Epidermal melanocyte (primary cell): Measurements from ENCODE around the gene FBXO31.
"Not testable (repeated sequence)": the region's sequence is repeated elsewhere in the genome, so short reads cannot be mapped to it uniquely, and the experiment has no call there.

Experiments
- DNase-seq: peaks from one replicate; pipeline ENCODE4 v3.0.0; 2011; ENCODE audit warnings: low spot score; ENCODE audit not compliant: insufficient read length

The FBXO31 gene

GRCh38 chr16:87344931-87345631 lies 38.5 kb downstream of the FBXO31 start:
- DNase-seq: no peak

- DNase-seq: no peak
Measured at GRCh38 chr16:87344165-87344930, 39.2 kb downstream of the FBXO31 start.

- DNase-seq: no peak
Measured at GRCh38 chr16:87343753-87344050, 39.9 kb downstream of the FBXO31 start.

- DNase-seq: no peak
Measured at GRCh38 chr16:87342978-87343752, 40.4 kb downstream of the FBXO31 start.

DNA sequence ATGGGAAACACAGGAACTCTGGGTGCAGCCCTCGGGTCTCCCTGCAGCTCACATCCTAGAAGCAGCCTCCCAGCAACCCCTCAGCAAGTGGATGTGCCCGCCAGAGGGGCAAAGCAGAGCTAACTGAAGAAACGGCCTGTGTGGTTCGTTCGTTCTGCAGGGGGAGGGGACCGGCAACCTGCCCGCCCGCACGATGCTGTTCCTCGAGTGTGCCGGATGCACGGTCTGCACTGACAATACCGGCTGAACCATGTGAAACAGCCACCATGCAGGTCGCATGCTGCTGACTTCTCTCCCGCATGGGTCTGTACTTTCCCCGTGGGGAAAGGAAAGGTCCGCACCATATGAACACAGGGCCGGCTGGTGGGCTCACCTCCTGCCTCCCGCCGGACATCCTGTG lies 41.1 kb downstream of the FBXO31 start:
- no peak for DNase-seq

GRCh38 chr16:87340198-87340597 lies 43.4 kb downstream of the FBXO31 start:
- DNase-seq: no peak

DNA sequence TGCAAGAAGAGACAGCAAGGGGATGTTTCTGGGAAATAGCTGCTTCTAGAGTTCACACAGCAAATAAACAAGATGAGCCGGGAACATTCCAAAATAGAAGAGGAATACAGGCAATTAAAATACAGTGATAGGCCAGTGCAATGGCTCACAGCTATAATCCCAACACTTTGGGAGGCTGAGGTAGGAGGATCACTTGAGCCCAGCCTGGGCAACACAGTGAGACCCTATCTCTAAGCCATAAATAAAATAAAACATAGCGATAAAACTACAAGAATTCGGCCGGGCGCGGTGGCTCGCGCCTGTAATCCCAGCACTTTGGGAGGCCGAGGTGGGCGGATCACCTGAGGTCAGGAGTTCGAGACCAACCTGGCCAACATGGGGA lies 43.9 kb downstream of the FBXO31 start:
- DNase-seq: not testable (repeated sequence)

- no peak for DNase-seq
Measured at GRCh38 chr16:87339086-87339723, 44.4 kb downstream of the FBXO31 start.

DNA sequence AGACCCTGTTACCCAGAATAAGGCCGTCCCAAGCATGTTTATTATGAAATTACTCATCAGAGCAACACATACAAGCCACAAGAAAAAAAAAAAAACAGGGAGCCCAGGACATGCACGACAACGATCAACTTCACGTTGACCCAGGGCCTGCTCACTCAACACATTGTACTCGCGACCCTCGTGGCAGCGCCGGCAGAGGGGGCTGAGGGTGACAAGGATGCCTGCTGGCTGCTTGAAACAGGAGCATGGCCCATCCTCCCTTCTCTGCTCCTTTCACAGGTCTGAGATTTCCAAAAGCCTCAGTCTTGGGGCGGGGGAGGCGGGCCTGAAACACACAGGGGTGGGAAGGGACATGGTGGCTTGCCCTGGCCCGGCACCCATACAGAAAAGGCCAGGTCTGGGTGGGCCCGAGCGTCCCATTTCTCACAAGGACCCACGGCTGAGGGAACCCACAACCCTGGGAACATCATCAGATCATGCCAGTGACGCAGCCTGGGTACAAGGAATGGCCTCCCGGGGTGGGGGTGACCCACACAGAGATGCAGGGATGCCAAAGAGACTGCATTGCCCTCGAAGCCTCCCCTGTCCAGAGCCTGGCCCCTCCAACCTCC lies 45.3 kb downstream of the FBXO31 start:
- no peak for DNase-seq

GRCh38 chr16:87337262-87337771 lies 46.3 kb downstream of the FBXO31 start:
- no peak for DNase-seq

DNA sequence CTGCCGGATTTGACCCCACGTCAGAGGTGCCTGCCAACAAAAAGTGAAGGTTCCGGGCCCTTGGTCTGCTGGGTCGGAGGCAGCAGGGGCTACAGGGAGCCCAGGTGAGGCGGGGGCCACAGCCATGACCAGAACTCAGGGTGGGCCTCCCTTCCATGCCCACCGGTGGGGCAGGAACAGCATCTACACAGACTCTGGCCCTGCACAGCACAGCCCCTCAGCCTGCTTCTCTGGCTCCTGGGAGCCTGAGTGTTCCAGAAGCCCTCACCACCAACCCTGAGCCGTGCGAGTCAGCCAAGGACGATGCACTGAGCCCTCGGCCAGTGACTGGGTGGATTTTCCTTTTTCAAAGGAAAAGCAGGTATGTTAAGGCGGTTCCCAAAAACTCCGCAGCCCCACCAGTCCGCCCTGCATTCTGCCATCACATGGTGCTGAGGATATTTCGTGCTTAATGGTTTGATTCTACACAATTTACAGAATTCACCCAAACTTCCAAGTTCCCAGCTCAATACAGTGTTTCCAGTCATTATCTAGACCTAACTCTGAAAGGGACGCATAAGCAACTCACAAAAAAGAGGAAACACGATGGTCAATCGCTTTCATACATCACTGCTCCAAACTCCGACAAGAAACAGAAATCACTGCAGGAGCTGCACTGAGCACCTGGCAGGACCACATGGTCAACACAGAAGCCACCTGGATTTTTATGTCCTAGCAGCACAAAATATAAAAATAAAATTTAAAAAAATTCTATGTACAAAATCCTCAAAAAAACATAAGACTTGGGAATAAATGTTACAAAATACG lies 46.9 kb downstream of the FBXO31 start:
- DNase-seq: no peak

GRCh38 chr16:87335625-87336433 lies 47.7 kb downstream of the FBXO31 start:
- no peak for DNase-seq

GRCh38 chr16:87334651-87335624 lies 48.6 kb downstream of the FBXO31 start:
- DNase-seq: no peak

GRCh38 chr16:87333581-87334331 lies 49.8 kb downstream of the FBXO31 start:
- DNase-seq: no peak

DNA sequence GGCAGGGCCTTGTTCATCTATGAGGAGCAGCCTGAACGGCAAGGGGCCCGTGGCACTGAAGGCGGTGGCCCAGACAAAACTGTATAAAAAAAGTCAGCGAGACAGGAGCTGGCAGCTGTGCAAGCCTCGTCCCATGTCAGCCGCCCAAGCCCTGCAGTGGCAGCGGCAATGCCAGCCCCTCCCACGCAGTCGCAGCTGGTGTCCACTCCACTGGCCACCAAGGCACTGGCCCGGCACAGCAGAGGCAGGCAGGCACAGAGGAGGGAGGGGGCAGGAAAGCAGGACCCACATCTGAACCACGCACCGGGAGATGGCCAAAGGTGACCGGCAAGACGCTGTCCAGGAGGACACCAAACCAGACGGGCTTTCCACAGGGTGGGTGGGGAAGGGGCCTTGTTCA lies 50.5 kb downstream of the FBXO31 start:
- DNase-seq: no peak

- DNase-seq: no peak
Measured at GRCh38 chr16:87332150-87332549, 51.4 kb downstream of the FBXO31 start.

DNA sequence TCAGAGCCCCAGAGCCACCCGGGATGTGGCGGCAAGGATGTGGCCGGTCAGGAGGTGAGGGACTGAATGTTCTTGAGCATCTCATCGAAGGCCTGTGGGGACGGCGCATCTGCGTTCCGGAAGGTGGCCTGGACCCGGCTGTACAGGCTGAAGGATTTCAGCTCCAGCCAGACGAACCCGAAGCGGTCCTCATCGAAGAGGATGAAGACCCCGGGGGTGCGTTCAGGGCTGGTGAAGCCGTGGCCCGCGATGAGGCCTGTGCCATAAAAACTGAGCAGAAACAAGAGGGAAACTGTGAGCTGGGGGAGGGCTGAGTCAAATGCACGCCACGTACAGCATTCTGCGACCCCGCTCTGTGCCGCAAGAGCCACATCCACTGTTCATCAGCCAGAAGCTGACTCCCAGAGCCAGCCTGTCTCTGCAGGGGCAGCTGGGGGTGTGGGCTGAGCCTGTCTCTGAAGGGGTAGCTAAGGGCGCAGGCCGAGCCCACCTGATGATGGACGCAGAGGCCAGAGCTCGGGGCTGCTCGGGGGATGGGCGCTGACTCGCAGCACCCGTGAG lies 52.3 kb downstream of the FBXO31 start:
- no peak for DNase-seq
